IMR-90 (cell line): Measurements from ENCODE around the gene CBX8. TPM values are rescaled to one million over a fixed set of nuclear protein-coding genes. Genes with fewer than 3 reads are reported as not detected.

Source experiments
- ATAC-seq: fragments of 200-7000 bp; cut with Tn5 transposase; 2 replicates; pipeline ENCODE4 v1.9.1; 2020; ENCODE audit warnings: low read depth, mild to moderate bottlenecking, moderate library complexity
- BruUV-seq: library from RNA; stranded (reverse); fragments of 400-500 nt; replicated peaks from 2 replicates; lab custom pipeline; 2021; lab: Mats Ljungman, UMichigan
- CTCF ChIA-PET: fragments of 300-600 bp; formaldehyde crosslinking; extraction: SDS; loops from one replicate; lab custom pipeline; 2021; ENCODE audit warnings: antibody characterized with exemption; lab: Yijun Ruan, JAX
- POLR2A ChIA-PET: fragments of 300-600 bp; sonication (Branson Sonifier 250); formaldehyde crosslinking; loops from one replicate; lab custom pipeline; 2022; ENCODE audit warnings: antibody characterized with exemption; ENCODE audit not compliant: unreplicated experiment; lab: Charles Lee
- DNase-seq: peaks from one replicate; pipeline ENCODE4 v3.0.0; 2013
- H2AFZ ChIP-seq: replicated peaks from 2 replicates; pipeline ENCODE3; 2013; ENCODE audit warnings: low read length, mild to moderate bottlenecking; ENCODE audit not compliant: poor library complexity
- H2AK5ac ChIP-seq: 2 replicates; pipeline ENCODE4 v1.6.1; 2013; ENCODE audit warnings: low read depth, low read length, inconsistent platforms
- H2AK9ac ChIP-seq: replicated peaks from 2 replicates; pipeline ENCODE3; 2013; ENCODE audit warnings: mild to moderate bottlenecking, low read depth, low read length, moderate library complexity; ENCODE audit not compliant: poor library complexity
- H2BK120ac ChIP-seq: 2 replicates; pipeline ENCODE4 v1.6.1; 2013; ENCODE audit warnings: low read depth, low read length, inconsistent platforms
- H2BK15ac ChIP-seq: 3 replicates; pipeline ENCODE4 v1.6.1; 2013; ENCODE audit warnings: low read depth, low read length, inconsistent platforms
- H2BK20ac ChIP-seq: 2 replicates; pipeline ENCODE4 v1.6.1; 2013; ENCODE audit warnings: low read depth, mild to moderate bottlenecking, inconsistent platforms, low read length, moderate library complexity
- H2BK5ac ChIP-seq: 2 replicates; pipeline ENCODE4 v1.6.1; 2013; ENCODE audit warnings: mild to moderate bottlenecking, low read depth, low read length, inconsistent platforms; ENCODE audit not compliant: poor library complexity, severe bottlenecking
- H3K14ac ChIP-seq: replicated peaks from 2 replicates; pipeline ENCODE4 v1.6.1; 2013; ENCODE audit warnings: low read depth, low read length, inconsistent platforms
- H3K18ac ChIP-seq: 2 replicates; pipeline ENCODE4 v1.6.1; 2013; ENCODE audit warnings: low read depth, low read length, control low read depth
- H3K23ac ChIP-seq: 2 replicates; pipeline ENCODE4 v1.6.1; 2013; ENCODE audit warnings: low read depth, low read length, inconsistent platforms
- H3K27ac ChIP-seq: 2 replicates; pipeline ENCODE4 v1.5.1; 2013; ENCODE audit warnings: mild to moderate bottlenecking, control low read depth, low read length; ENCODE audit not compliant: insufficient read depth
- H3K27me3 ChIP-seq: 2 replicates; pipeline ENCODE4 v1.6.1; 2013; ENCODE audit warnings: low read length; ENCODE audit not compliant: control insufficient read depth, insufficient read depth
- H3K36me3 ChIP-seq: 2 replicates; pipeline ENCODE4 v1.6.1; 2013; ENCODE audit warnings: low read length, mixed read lengths; ENCODE audit not compliant: control insufficient read depth, insufficient read depth
- H3K4ac ChIP-seq: 2 replicates; pipeline ENCODE4 v1.6.1; 2013; ENCODE audit warnings: low read depth, low read length, inconsistent platforms
- H3K4me1 ChIP-seq: 2 replicates; pipeline ENCODE4 v1.6.1; 2013; ENCODE audit warnings: low read length, mixed read lengths; ENCODE audit not compliant: control insufficient read depth, insufficient read depth
- H3K4me2 ChIP-seq: 2 replicates; pipeline ENCODE4 v1.6.1; 2013; ENCODE audit warnings: low read depth, mild to moderate bottlenecking, control low read depth, low read length, moderate library complexity
- H3K4me3 ChIP-seq: 2 replicates; pipeline ENCODE4 v1.5.1; 2013; ENCODE audit warnings: low read depth, mild to moderate bottlenecking, control low read depth, low read length, moderate library complexity; ENCODE audit not compliant: insufficient read depth
- H3K56ac ChIP-seq: 2 replicates; pipeline ENCODE4 v1.6.1; 2013; ENCODE audit warnings: low read length, inconsistent platforms; ENCODE audit not compliant: insufficient read depth; ENCODE audit errors: extremely low read depth
- H3K79me1 ChIP-seq, 2 experiments: 2 replicates each; pipeline ENCODE4 v1.6.1; 2013; ENCODE audit warnings: low read length in 2 of 2, inconsistent platforms in 1 of 2, low read depth in 1 of 2
- H3K9ac ChIP-seq: 2 replicates; pipeline ENCODE4 v1.6.1; 2013; ENCODE audit warnings: low read depth, low read length, control low read depth
- H3K9me1 ChIP-seq: 2 replicates; pipeline ENCODE4 v1.6.1; 2013; ENCODE audit warnings: low read length, inconsistent platforms; ENCODE audit not compliant: insufficient read depth
- H3K9me3 ChIP-seq: 2 replicates; pipeline ENCODE4 v1.6.1; 2013; ENCODE audit warnings: low read length; ENCODE audit not compliant: control insufficient read depth, insufficient read depth
- H4K20me1 ChIP-seq: 2 replicates; pipeline ENCODE4 v1.6.1; 2013; ENCODE audit warnings: low read length, inconsistent platforms; ENCODE audit not compliant: insufficient read depth
- H4K5ac ChIP-seq: 2 replicates; pipeline ENCODE4 v1.6.1; 2013; ENCODE audit warnings: mild to moderate bottlenecking, low read depth, low read length, control low read depth
- H4K8ac ChIP-seq, 2 experiments: 2 replicates each; pipeline ENCODE4 v1.6.1; 2013; ENCODE audit warnings: low read depth in 2 of 2, low read length in 2 of 2, control low read depth in 1 of 2, inconsistent platforms in 1 of 2
- H4K91ac ChIP-seq: 2 replicates; pipeline ENCODE4 v1.6.1; 2013; ENCODE audit warnings: low read depth, low read length, inconsistent platforms; ENCODE audit not compliant: insufficient read depth
- FOS ChIP-seq: fragments of 150-350 bp; IDR thresholded peaks from 2 replicates; pipeline ENCODE4 v1.6.1; 2016; ENCODE audit warnings: low read depth, low read length
- MXI1 ChIP-seq: IDR thresholded peaks from 2 replicates; pipeline ENCODE4 v1.6.1; 2012; ENCODE audit warnings: low read depth, mild to moderate bottlenecking, low read length, moderate library complexity, borderline replicate concordance
- POLR2A ChIP-seq: IDR thresholded peaks from 2 replicates; pipeline ENCODE4 v1.6.1; 2012; ENCODE audit warnings: mild to moderate bottlenecking, low read depth, low read length
- RAD21 ChIP-seq: IDR thresholded peaks from 2 replicates; pipeline ENCODE4 v1.6.1; 2012; ENCODE audit warnings: low read length, improper control_type of control experiment
- RCOR1 ChIP-seq: IDR thresholded peaks from 2 replicates; pipeline ENCODE4 v1.6.1; 2012; ENCODE audit warnings: mild to moderate bottlenecking, low read length, improper control_type of control experiment; ENCODE audit not compliant: insufficient replicate concordance
- USF2 ChIP-seq: fragments of 150-350 bp; IDR thresholded peaks from 2 replicates; pipeline ENCODE4 v1.6.1; 2017; ENCODE audit warnings: mild to moderate bottlenecking, antibody characterized with exemption, low read length, low read depth
- WGBS, 2 experiments: methylation state at CpG; one replicate each; pipeline versions ENCODE4 v1.1.5 to v1.1.7; 2013; ENCODE audit warnings: missing lambda C conversion rate in 2 of 2; ENCODE audit not compliant: insufficient read length in 1 of 2; ENCODE audit errors: extremely low coverage in 2 of 2; 5-methylcytosine and 5-hydroxymethylcytosine counted together
- dilution Hi-C: fragments of 300-500 bp; cut with HindIII; formaldehyde crosslinking; loops from one replicate; pipeline ENCODE4 v1.14.3; 2018; ENCODE audit warnings: low sequenced_read_pairs; ENCODE audit not compliant: unreplicated experiment
- in situ Hi-C: fragments of 300-500 bp; cut with MboI; formaldehyde crosslinking; loops from 3 replicates; pipeline ENCODE4 v1.14.3; 2019; ENCODE audit warnings: low sequenced_read_pairs, inconsistent platforms, mixed read lengths
- intact Hi-C: fragments of 100-400 bp; cut with micrococcal nuclease; formaldehyde crosslinking; loops from 2 replicates; pipeline ENCODE4 v1.10.0; 2022
- polyA plus RNA-seq, 3 experiments: library from polyadenylated mRNA; depleted of rRNA; stranded (reverse); fragments of >200 nt; gene quantifications; 2 replicates each; pipeline ENCODE4 v1.2.3, GENCODE V29; 2012; ENCODE audit warnings: low replicate concordance in 1 of 3
- total RNA-seq: library from RNA; depleted of rRNA; stranded (reverse); fragments of >200 nt; gene quantifications from 2 replicates; pipeline ENCODE4 v1.2.3, GENCODE V29; 2012
- TF ChIP-seq, protein P1 (sequence below): fragments of 150-350 bp; IDR thresholded peaks from 2 replicates; pipeline ENCODE4 v1.6.1; 2016; ENCODE audit warnings: low read depth, mild to moderate bottlenecking, low read length, moderate library complexity, borderline replicate concordance

The CBX8 gene
- total and polyA plus RNA-seq, 2 of the 4 experiments (the other 2 are of a cell fraction): 3.2 to 5.4 TPM

DNA sequence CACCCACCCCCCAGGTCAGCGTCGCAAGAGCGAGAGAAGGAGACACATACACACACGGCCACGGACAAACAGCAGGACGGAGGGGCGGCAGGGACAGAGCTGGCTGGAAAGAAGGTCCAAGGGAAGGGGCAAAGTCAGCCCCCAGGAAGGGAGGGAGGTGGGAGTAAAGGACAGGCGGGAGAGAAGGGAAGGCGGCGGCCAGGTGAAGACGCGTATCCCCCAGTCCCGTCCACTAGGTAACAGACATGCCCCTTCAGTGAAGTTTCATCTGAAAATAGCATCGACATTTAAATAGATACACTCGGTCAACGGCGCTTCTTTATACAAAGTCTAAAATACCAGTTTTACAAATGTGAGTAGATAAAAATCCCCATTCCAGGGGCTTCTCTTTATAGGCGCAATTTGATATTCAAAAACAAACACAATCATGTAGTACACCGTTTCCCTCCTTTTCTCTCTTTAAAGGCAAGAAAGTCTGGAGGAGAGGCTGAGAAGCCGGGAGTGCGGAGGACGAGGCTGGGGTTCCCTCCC is 4.5 kb downstream of the CBX8 start:
- H3K14ac ChIP-seq: no peak overlapping the region; the same call in 1 of the 2 replicates

More for the DNA sequence above, 4.5 kb downstream of the CBX8 start:
- H3K4me3 ChIP-seq: 0 out of 2 replicates have a peak overlapping the region, but pooled peaks have one; percentile 5
- no peak overlapping the region for H3K56ac ChIP-seq
- H2BK15ac ChIP-seq: no peak overlapping the region; the same call in 2 of the 3 replicates
- peaks cover 9% of the 10 kb centered on the region; the same call in 1 of the 2 replicates for H3K36me3 ChIP-seq
- H3K18ac ChIP-seq: peak overlapping the region; percentile 28; the same call in 1 of the 2 replicates
- H2AK5ac ChIP-seq: peak overlapping the region; percentile 83
- POLR2A ChIA-PET: no interaction called here
- H4K8ac ChIP-seq: peak overlapping the region in 1 of 2 experiments; percentile 46; a peak in 2 of 4 replicates
- H3K27me3 ChIP-seq: peaks cover 34% of the 10 kb centered on the region
- H3K79me1 ChIP-seq: peaks cover 8 to 23% of the 10 kb centered on the region in 2 experiments; a peak in 2 of 4 replicates
- TF ChIP-seq, protein P1, sequence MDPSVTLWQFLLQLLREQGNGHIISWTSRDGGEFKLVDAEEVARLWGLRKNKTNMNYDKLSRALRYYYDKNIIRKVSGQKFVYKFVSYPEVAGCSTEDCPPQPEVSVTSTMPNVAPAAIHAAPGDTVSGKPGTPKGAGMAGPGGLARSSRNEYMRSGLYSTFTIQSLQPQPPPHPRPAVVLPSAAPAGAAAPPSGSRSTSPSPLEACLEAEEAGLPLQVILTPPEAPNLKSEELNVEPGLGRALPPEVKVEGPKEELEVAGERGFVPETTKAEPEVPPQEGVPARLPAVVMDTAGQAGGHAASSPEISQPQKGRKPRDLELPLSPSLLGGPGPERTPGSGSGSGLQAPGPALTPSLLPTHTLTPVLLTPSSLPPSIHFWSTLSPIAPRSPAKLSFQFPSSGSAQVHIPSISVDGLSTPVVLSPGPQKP: no peak
- TF ChIP-seq POLR2A (no peak), RCOR1 (no peak), RAD21 (no peak), MXI1 (no peak), USF2 (no peak), FOS (no peak)
- H2AFZ ChIP-seq: peak overlapping the region; percentile 71
- no peak for DNase-seq
- H3K9me1 ChIP-seq: peaks cover 5% of the 10 kb centered on the region; the same call in 1 of the 2 replicates
- H3K9me3 ChIP-seq: no peaks in the 10 kb centered on the region
- CTCF ChIA-PET: no interaction called here
- no CpG with 5 or more reads among the region's 22 CpGs for WGBS, 2 experiments
- H3K27ac ChIP-seq: no peak overlapping the region; the same call in 1 of the 2 replicates
- intact Hi-C loops (loop anchor here (2.0 kb wide), 1 partner anchor 200 kb away; no protein-coding TSS in a partner anchor), in situ Hi-C loops (loop anchor here (5.0 kb wide), 1 partner anchor 195 kb away; no protein-coding TSS in a partner anchor), dilution Hi-C loops (no loop called here)
- H3K23ac ChIP-seq: 0 out of 2 replicates have a peak overlapping the region, but pooled peaks have one; percentile 82
- H2BK5ac ChIP-seq: peak overlapping the region; percentile 95
- peaks cover 14% of the 10 kb centered on the region for H4K20me1 ChIP-seq
- ATAC-seq: no peak
- peaks cover 17% of the 10 kb centered on the region for H3K4me1 ChIP-seq
- H4K91ac ChIP-seq: 0 out of 2 replicates have a peak overlapping the region, but pooled peaks have one; percentile 66
- BruUV-seq: no TSS peak
- H3K4ac ChIP-seq: peak overlapping the region; percentile 88
- peak overlapping the region; percentile 57; the same call in 1 of the 2 replicates for H2BK120ac ChIP-seq
- H3K4me2 ChIP-seq: peak overlapping the region; percentile 77
- 0 out of 2 replicates have a peak overlapping the region, but pooled peaks have one; percentile 23 for H4K5ac ChIP-seq
- no peak overlapping the region for H3K9ac ChIP-seq
- H2AK9ac ChIP-seq: no peak overlapping the region
- peak overlapping the region; percentile 64; the same call in 1 of the 2 replicates for H2BK20ac ChIP-seq
